Fibroblast of skin of back (primary cell): ENCODE measurements around the gene ATP1A2.
A peak's percentile ranks its signal among the peaks of the same experiment; 100 is the strongest.
"Not testable (repeated sequence)": the region's sequence is repeated elsewhere in the genome, so short reads cannot be mapped to it uniquely, and the experiment has no call there.

Experiments
- DNase-seq: peaks from one replicate; pipeline ENCODE4 v3.0.0-alpha.2; 2013

ATP1A2 gene

GRCh38 chr1:160124705-160125478 lies 9.3 kb downstream of the ATP1A2 start:
- peak; percentile 92 for DNase-seq

- DNase-seq, result peak; percentile 30
Measured at GRCh38 chr1:160125746-160126145, 10.2 kb downstream of the ATP1A2 start.

GRCh38 chr1:160126342-160126741 lies 10.8 kb downstream of the ATP1A2 start:
- DNase-seq, result not testable (repeated sequence)

- no peak for DNase-seq
Measured at GRCh38 chr1:160127381-160127780, 11.8 kb downstream of the ATP1A2 start.

GRCh38 chr1:160127865-160128523 lies 12.4 kb downstream of the ATP1A2 start:
- DNase-seq, result peak; percentile 71

- no peak for DNase-seq
Measured at GRCh38 chr1:160128636-160129035, 13.1 kb downstream of the ATP1A2 start.

GRCh38 chr1:160129046-160129445 lies 13.5 kb downstream of the ATP1A2 start:
- no peak for DNase-seq

GRCh38 chr1:160129558-160129957 lies 14.0 kb downstream of the ATP1A2 start:
- no peak for DNase-seq

GRCh38 chr1:160129966-160130365 lies 14.4 kb downstream of the ATP1A2 start:
- DNase-seq, result no peak

GRCh38 chr1:160130486-160130885 lies 14.9 kb downstream of the ATP1A2 start:
- DNase-seq, result no peak

GRCh38 chr1:160130939-160131338 lies 15.4 kb downstream of the ATP1A2 start:
- DNase-seq, result no peak

- DNase-seq, result no peak
Measured at GRCh38 chr1:160131803-160132565, 16.4 kb downstream of the ATP1A2 start.

GRCh38 chr1:160133990-160134770 lies 18.6 kb downstream of the ATP1A2 start:
- no peak for DNase-seq

- DNase-seq, result no peak
Measured at GRCh38 chr1:160134791-160135572, 19.4 kb downstream of the ATP1A2 start.

GRCh38 chr1:160136121-160136925 lies 20.8 kb downstream of the ATP1A2 start:
- DNase-seq, result no peak

GRCh38 chr1:160136926-160137200 lies 21.3 kb downstream of the ATP1A2 start:
- no peak for DNase-seq

GRCh38 chr1:160137216-160137862 lies 21.8 kb downstream of the ATP1A2 start:
- no peak for DNase-seq

GRCh38 chr1:160139840-160140239 lies 24.3 kb downstream of the ATP1A2 start:
- no peak for DNase-seq

GRCh38 chr1:160143695-160144094 lies 28.1 kb downstream of the ATP1A2 start:
- no peak for DNase-seq

- DNase-seq, result peak; percentile 30
Measured at GRCh38 chr1:160144921-160145320, 29.4 kb downstream of the ATP1A2 start.

GRCh38 chr1:160146107-160146506 lies 30.5 kb downstream of the ATP1A2 start:
- no peak for DNase-seq
